Retina (tissue), 1 donor: ENCODE results near the gene ZNF22.

ENCODE experiments used
- DNase-seq: peaks from one replicate; pipeline ENCODE4 v3.0.0-alpha.2; 2016

The ZNF22 gene

GRCh38 chr10:45035673-45036072, 35.0 kb downstream of the ZNF22 start:
- DNase-seq: no peak

- DNase-seq: no peak
Observed at GRCh38 chr10:45040921-45041542, 40.3 kb downstream of the ZNF22 start.

- DNase-seq: no peak
Observed at GRCh38 chr10:45044290-45044689, 43.6 kb downstream of the ZNF22 start.

- no peak for DNase-seq
Observed at GRCh38 chr10:45050551-45051235, 50.0 kb downstream of the ZNF22 start.

- DNase-seq: no peak
Observed at GRCh38 chr10:45052700-45053099, 52.0 kb downstream of the ZNF22 start.

- no peak for DNase-seq
Observed at GRCh38 chr10:45053569-45054100, 52.9 kb downstream of the ZNF22 start.
